Lower leg skin (tissue), 4 donors: ENCODE measurements around the gene NFIB. TPM values are rescaled to one million over a fixed set of nuclear protein-coding genes. Genes with fewer than 3 reads are reported as not detected.

Experiments
- DNase-seq, 2 donors: peaks; one replicate each; pipeline ENCODE4 v3.0.0-alpha.2; 2019; ENCODE audit warnings: low spot score in 2 of 2
- H3K4me3 ChIP-seq: fragments of 200-600 bp; sonication (generic); 2 replicates; pipeline ENCODE4 v1.5.1; 2017; ENCODE audit warnings: mild to moderate bottlenecking, low read depth; ENCODE audit not compliant: poor library complexity, severe bottlenecking
- POLR2A ChIP-seq, 2 donors: fragments of 450-650 bp; IDR thresholded peaks; one replicate each; pipeline ENCODE4 v1.6.1; 2016 to 2017; ENCODE audit warnings: antibody characterized with exemption in 2 of 2, mild to moderate bottlenecking in 1 of 2, moderate library complexity in 1 of 2
- WGBS, 2 donors: methylation state at CpG; one replicate each; pipeline ENCODE4 v1.1.5; 2018; 5-methylcytosine and 5-hydroxymethylcytosine counted together
- intact Hi-C: fragments of 100-400 bp; cut with DNase I; formaldehyde crosslinking; loops from one replicate; pipeline ENCODE4 v1.15.0; 2023; ENCODE audit warnings: low total_unique reads
- total RNA-seq, 4 donors: library from RNA; depleted of rRNA; stranded (reverse); fragments of >200 nt; gene quantifications; one replicate each; pipeline ENCODE4 v1.1.0, GENCODE V29; 2016
- TF ChIP-seq, protein P1 (sequence below), 3 donors: fragments of 450-650 bp; IDR thresholded peaks; one replicate each; pipeline ENCODE4 v1.5.1; 2016; ENCODE audit warnings: antibody characterized with exemption in 3 of 3, mild to moderate bottlenecking in 3 of 3, moderate library complexity in 2 of 3

The NFIB gene
- total RNA-seq, 4 donors from 2014 or later: 68.2 to 145 (median 78.6) TPM

DNA sequence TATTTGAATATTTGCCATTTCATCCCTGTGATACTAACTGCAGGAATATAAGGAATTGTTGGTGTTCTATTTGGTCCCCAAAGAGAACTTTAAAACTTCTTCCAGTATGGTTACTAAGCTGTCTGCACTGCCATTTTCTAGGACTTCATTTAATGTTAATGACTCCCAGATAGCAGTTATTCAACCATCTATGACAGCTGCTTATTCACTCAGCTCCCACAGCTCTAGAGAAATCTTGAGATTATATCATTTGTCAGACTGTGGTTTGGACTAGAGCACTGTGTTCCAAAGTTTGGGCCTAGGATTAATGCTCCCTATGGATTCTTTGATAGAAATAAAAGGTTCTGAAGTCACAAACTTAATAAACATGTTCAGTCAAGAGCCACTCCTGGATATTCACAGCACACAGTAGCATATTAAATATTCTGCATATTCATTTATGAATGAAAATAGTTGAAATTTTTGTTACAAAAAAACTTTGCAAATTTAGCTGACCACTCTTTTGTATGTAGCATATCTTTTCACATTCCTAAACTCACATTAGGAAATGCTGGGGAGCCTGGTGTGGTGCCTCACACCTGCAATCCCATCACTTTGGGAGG, 173.7 kb downstream of the NFIB start:
- no peak overlapping the region for H3K4me3 ChIP-seq
- DNase-seq: no peak
- intact Hi-C loops: no loop called here
- TF ChIP-seq, protein P1, sequence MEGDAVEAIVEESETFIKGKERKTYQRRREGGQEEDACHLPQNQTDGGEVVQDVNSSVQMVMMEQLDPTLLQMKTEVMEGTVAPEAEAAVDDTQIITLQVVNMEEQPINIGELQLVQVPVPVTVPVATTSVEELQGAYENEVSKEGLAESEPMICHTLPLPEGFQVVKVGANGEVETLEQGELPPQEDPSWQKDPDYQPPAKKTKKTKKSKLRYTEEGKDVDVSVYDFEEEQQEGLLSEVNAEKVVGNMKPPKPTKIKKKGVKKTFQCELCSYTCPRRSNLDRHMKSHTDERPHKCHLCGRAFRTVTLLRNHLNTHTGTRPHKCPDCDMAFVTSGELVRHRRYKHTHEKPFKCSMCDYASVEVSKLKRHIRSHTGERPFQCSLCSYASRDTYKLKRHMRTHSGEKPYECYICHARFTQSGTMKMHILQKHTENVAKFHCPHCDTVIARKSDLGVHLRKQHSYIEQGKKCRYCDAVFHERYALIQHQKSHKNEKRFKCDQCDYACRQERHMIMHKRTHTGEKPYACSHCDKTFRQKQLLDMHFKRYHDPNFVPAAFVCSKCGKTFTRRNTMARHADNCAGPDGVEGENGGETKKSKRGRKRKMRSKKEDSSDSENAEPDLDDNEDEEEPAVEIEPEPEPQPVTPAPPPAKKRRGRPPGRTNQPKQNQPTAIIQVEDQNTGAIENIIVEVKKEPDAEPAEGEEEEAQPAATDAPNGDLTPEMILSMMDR (IDR thresholded peaks at IDR 0.05): no peak
- TF ChIP-seq POLR2A (IDR thresholded peaks at IDR 0.05): no peak

DNA sequence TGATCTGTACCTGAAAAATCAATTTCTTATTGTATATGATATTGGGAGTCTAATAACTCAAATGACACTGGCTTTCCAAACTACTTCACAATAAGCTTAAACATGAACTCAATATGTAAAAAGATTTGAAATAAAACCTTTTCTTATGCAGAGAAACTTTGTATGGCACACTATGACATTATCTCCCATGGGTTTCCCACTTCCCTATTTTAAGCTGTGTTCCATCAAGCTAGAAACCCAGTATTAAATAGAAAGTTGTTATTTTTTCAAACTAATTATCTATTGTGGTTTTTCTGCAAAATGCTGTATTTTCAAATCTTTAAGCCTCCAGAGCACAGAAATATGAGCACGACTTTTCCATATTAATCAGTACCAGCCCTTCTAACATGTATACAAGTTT, 174.7 kb downstream of the NFIB start:
- DNase-seq: no peak
- TF ChIP-seq, protein P1 (IDR thresholded peaks at IDR 0.05): no peak
- no peak for TF ChIP-seq POLR2A (IDR thresholded peaks at IDR 0.05)
- intact Hi-C loops: no loop called here
- H3K4me3 ChIP-seq: no peak overlapping the region
- 78% methylated on average over 1 of the region's 1 CpG for WGBS, 2 donors

DNA sequence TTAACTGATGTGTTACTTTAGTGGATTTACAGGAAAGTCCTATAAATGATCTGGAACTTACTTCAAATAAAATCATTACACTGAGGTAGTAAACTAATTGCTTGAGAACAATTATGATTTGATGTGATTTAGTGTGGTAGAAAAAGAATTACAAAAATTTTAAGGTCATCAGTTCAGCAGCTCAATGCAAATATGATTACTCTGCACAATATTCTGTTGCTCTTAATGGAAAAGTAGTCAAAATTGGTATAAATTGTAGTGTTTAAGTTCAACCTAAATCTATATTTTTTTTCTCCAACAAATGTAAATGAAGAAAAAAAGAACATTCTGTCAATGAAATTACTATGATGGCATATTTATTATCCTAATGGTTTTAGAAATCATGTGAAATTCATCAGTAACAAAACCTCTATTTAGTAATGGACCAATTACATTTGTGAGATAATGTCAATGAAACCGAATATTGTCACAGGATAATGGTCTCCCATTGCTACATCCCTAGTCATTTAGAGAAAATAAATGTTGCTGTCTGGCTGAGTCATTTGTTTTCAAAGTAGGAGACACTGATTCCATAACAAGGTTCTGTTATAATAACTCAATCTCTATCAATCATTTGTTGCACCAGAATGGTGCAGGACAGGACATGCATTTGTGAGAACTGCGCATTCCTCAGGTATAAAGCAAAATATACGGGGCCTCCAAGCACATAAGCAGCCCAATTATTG, 177.1 kb downstream of the NFIB start:
- 57 to 60% methylated on average over 3 of the region's 3 CpGs for WGBS, 2 donors
- DNase-seq: no peak
- TF ChIP-seq POLR2A (IDR thresholded peaks at IDR 0.05): no peak
- TF ChIP-seq, protein P1 (IDR thresholded peaks at IDR 0.05): no peak
- intact Hi-C loops: no loop called here
- H3K4me3 ChIP-seq: no peak overlapping the region

DNA sequence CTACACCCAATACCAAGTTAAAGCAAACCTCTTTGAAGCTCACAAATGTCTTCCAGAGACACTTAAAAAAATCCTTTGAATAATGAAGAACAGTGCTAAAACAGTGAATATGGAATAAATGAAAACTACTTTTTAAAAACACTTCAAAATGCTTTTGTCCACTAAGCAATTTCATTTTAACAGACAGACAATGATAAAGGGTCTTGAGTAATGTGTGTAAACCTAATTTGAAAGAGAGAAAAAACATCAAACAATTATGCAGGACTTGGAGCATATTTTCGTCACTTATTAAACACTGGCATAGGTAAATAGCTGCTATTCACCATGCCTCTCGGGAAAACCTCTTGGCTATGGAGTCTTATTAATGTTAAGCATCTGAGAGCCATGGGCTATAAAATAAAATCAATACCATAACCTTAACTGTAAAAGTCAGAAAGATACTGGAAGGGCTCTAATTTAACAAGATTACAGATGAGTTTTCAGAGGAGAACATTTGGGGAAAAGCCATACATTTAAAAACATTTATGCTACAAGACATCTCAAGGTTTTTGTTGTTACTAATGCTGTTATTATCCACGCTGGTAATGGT, 177.8 kb downstream of the NFIB start:
- WGBS, 2 donors: 54 to 68% methylated on average over 3 of the region's 3 CpGs
- TF ChIP-seq, protein P1 (IDR thresholded peaks at IDR 0.05): no peak
- no peak for TF ChIP-seq POLR2A (IDR thresholded peaks at IDR 0.05)
- H3K4me3 ChIP-seq: no peak overlapping the region
- DNase-seq: no peak
- intact Hi-C loops: no loop called here

DNA sequence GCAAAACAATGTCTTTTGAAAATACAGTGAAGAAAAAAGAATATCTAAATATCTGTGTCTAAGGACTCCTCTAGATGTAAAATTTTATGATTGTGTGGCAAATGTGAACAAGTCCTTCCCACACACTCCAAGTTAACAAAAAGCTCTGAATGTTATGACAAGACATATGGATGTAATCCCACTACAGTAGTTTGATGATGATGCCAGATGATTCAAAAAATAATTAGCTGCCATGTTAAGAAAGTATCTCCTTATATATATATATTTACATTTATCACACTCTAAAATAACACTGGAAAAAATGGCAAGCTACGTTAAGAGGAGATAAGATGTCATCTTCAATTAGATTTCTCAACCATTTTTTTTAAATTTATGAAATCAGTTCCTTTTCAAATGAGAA, 178.5 kb downstream of the NFIB start:
- intact Hi-C loops: no loop called here
- WGBS, 2 donors: 60 to 62% methylated on average over 1 of the region's 1 CpG

More for the DNA sequence above, 178.5 kb downstream of the NFIB start:
- no peak overlapping the region for H3K4me3 ChIP-seq
- TF ChIP-seq, protein P1 (IDR thresholded peaks at IDR 0.05): no peak
- TF ChIP-seq POLR2A (IDR thresholded peaks at IDR 0.05): no peak
- no peak for DNase-seq
